Colonic mucosa (tissue), 4 donors: ENCODE results near the gene THRA. TPM values are rescaled to one million over a fixed set of nuclear protein-coding genes. Genes with fewer than 3 reads are reported as not detected.

Experiments
- DNase-seq: peaks from one replicate; pipeline ENCODE4 v3.0.0-alpha.2; 2020
- H3K27ac ChIP-seq: fragments of 200-600 bp; one replicate; pipeline ENCODE4 v1.8.0; 2021
- H3K27me3 ChIP-seq: fragments of 200-600 bp; one replicate; pipeline ENCODE4 v1.8.0; 2021
- H3K36me3 ChIP-seq: fragments of 200-600 bp; one replicate; pipeline ENCODE4 v1.8.0; 2021
- H3K4me1 ChIP-seq: fragments of 200-600 bp; one replicate; pipeline ENCODE4 v1.8.0; 2021; ENCODE audit warnings: mild to moderate bottlenecking
- H3K4me3 ChIP-seq: fragments of 200-600 bp; one replicate; pipeline ENCODE4 v1.8.0; 2021
- H3K9ac ChIP-seq, 2 donors: one replicate each; pipeline ENCODE4 v1.7.0; 2013; ENCODE audit warnings: control low read depth in 2 of 2, low read depth in 2 of 2, low read length in 2 of 2
- H3K9me3 ChIP-seq: fragments of 200-600 bp; one replicate; pipeline ENCODE4 v1.8.0; 2021
- CTCF ChIP-seq: fragments of 200-600 bp; IDR thresholded peaks from one replicate; pipeline ENCODE4 v1.8.0; 2022; ENCODE audit warnings: antibody characterized with exemption, mild to moderate bottlenecking
- intact Hi-C: fragments of 100-400 bp; cut with DNase I; formaldehyde crosslinking; loops from one replicate; pipeline ENCODE4 v1.14.1; 2022
- total RNA-seq, 2 donors: library from RNA; stranded (reverse); fragmentation: NEBNext Ultra II Directional in 1 of 2; extraction: Animal tissue kit (Norgen Biotek cat#: 25700) in 1 of 2; gene quantifications; one replicate each; pipeline ENCODE4 v1.2.1, GENCODE V29; 2021
- donor health status: healthy.
- donor health status: DM: no; HTN: no; CAD: no.
- donor health status: DM: no; HTN: no; CAD: no.

The THRA gene
- total RNA-seq, 2 donors from 2014 or later, result 40.3 to 44.5 TPM

GRCh38 chr17:40025991-40026815, 36.6 kb upstream of the THRA start:
- no peaks in the 10 kb centered on the region for H3K9me3 ChIP-seq
- no peak for TF ChIP-seq CTCF
- H3K36me3 ChIP-seq, result peaks cover 5% of the 10 kb centered on the region
- H3K27ac ChIP-seq, result no peak overlapping the region
- no peak overlapping the region for H3K9ac ChIP-seq
- no peak overlapping the region for H3K4me3 ChIP-seq
- peaks cover 24% of the 10 kb centered on the region for H3K4me1 ChIP-seq
- DNase-seq, result no peak
- intact Hi-C loops, result no loop called here
- H3K27me3 ChIP-seq, result no peaks in the 10 kb centered on the region

- no peak overlapping the region for H3K27ac ChIP-seq
- H3K4me1 ChIP-seq, result peaks cover 26% of the 10 kb centered on the region
- peaks cover 5% of the 10 kb centered on the region for H3K36me3 ChIP-seq
- H3K4me3 ChIP-seq, result no peak overlapping the region
- DNase-seq, result peak; percentile 89
- no peaks in the 10 kb centered on the region for H3K9me3 ChIP-seq
- intact Hi-C loops, result no loop called here
- no peak overlapping the region for H3K9ac ChIP-seq
- peak; percentile 91 for TF ChIP-seq CTCF
- no peaks in the 10 kb centered on the region for H3K27me3 ChIP-seq
Measured at GRCh38 chr17:40026816-40027613, 35.8 kb upstream of the THRA start.

- TF ChIP-seq CTCF, result no peak
- Histone ChIP-seq H3K4me3 (no peak overlapping the region), H3K4me1 (peaks cover 24% of the 10 kb centered on the region), H3K9me3 (no peaks in the 10 kb centered on the region), H3K27ac (no peak overlapping the region), H3K9ac (no peak overlapping the region), H3K27me3 (no peaks in the 10 kb centered on the region), H3K36me3 (no peaks in the 10 kb centered on the region)
- DNase-seq, result no peak
- intact Hi-C loops, result no loop called here
Measured at GRCh38 chr17:40027614-40028012, 35.2 kb upstream of the THRA start.

- H3K36me3 ChIP-seq, result no peaks in the 10 kb centered on the region
- H3K9ac ChIP-seq, result no peak overlapping the region
- H3K4me3 ChIP-seq, result no peak overlapping the region
- no peaks in the 10 kb centered on the region for H3K27me3 ChIP-seq
- H3K9me3 ChIP-seq, result no peaks in the 10 kb centered on the region
- H3K27ac ChIP-seq, result no peak overlapping the region
- peaks cover 17% of the 10 kb centered on the region for H3K4me1 ChIP-seq
- no peak for TF ChIP-seq CTCF
- intact Hi-C loops, result no loop called here
- no peak for DNase-seq
Measured at GRCh38 chr17:40028595-40028994, 34.2 kb upstream of the THRA start.

- H3K36me3 ChIP-seq, result peaks cover 5% of the 10 kb centered on the region
- intact Hi-C loops, result no loop called here
- no peak for TF ChIP-seq CTCF
- peak overlapping the region in 1 of 2 donors; percentile 69 for H3K9ac ChIP-seq
- peak overlapping the region; percentile 46 for H3K27ac ChIP-seq
- no peak overlapping the region for H3K4me3 ChIP-seq
- no peak for DNase-seq
- no peaks in the 10 kb centered on the region for H3K9me3 ChIP-seq
- H3K4me1 ChIP-seq, result peaks cover 9% of the 10 kb centered on the region
- H3K27me3 ChIP-seq, result no peaks in the 10 kb centered on the region
Measured at GRCh38 chr17:40031706-40032105, 31.1 kb upstream of the THRA start.
